WERI-Rb-1 (cell line): ENCODE results near the gene SRGAP3.

Experiments
- DNase-seq: peaks from one replicate; pipeline ENCODE4 v3.0.0-alpha.2; 2020
- H3K27ac ChIP-seq: fragments of 250-450 bp; sonication (Bioruptor Pico); 2 replicates; pipeline ENCODE4 v1.5.1; 2020; ENCODE audit warnings: mild to moderate bottlenecking, moderate library complexity
- H3K27me3 ChIP-seq: fragments of 250-450 bp; sonication (Bioruptor Pico); 2 replicates; pipeline ENCODE4 v1.5.1; 2021; ENCODE audit warnings: mild to moderate bottlenecking, low read depth, moderate library complexity; ENCODE audit not compliant: insufficient read depth, severe bottlenecking
- H3K36me3 ChIP-seq: fragments of 250-450 bp; sonication (Bioruptor Pico); 2 replicates; pipeline ENCODE4 v1.5.1; 2020; ENCODE audit warnings: mild to moderate bottlenecking, moderate library complexity
- H3K4me3 ChIP-seq: 2 replicates; pipeline ENCODE4 v1.5.1; 2011; ENCODE audit warnings: low read depth, mild to moderate bottlenecking, control low read depth, low read length
- H3K9me3 ChIP-seq: fragments of 250-450 bp; sonication (Bioruptor Pico); 2 replicates; pipeline ENCODE4 v1.5.1; 2021; ENCODE audit warnings: mild to moderate bottlenecking, moderate library complexity; ENCODE audit not compliant: severe bottlenecking
- CTCF ChIP-seq: IDR thresholded peaks from 2 replicates; pipeline ENCODE4 v1.5.1; 2011; ENCODE audit warnings: low read depth, mild to moderate bottlenecking, control low read depth, inconsistent platforms, low read length

The SRGAP3 gene

GRCh38 chr3:9064251-9064650 lies 185.2 kb downstream of the SRGAP3 start:
- H3K27me3 ChIP-seq: no peaks in the 10 kb centered on the region
- no peak for DNase-seq
- H3K27ac ChIP-seq: no peak overlapping the region
- H3K4me3 ChIP-seq: no peak overlapping the region
- H3K9me3 ChIP-seq: peaks cover 5% of the 10 kb centered on the region
- peaks cover 5% of the 10 kb centered on the region for H3K36me3 ChIP-seq
- TF ChIP-seq CTCF: no peak

GRCh38 chr3:9062570-9062969 lies 186.9 kb downstream of the SRGAP3 start:
- Histone ChIP-seq H3K4me3 (no peak overlapping the region), H3K27ac (no peak overlapping the region), H3K36me3 (peaks cover 5% of the 10 kb centered on the region), H3K9me3 (peaks cover 5% of the 10 kb centered on the region), H3K27me3 (no peaks in the 10 kb centered on the region)
- DNase-seq: no peak
- TF ChIP-seq CTCF: no peak

GRCh38 chr3:9061634-9062033 lies 187.8 kb downstream of the SRGAP3 start:
- H3K4me3 ChIP-seq: no peak overlapping the region
- H3K27ac ChIP-seq: no peak overlapping the region
- no peak for TF ChIP-seq CTCF
- DNase-seq: no peak
- H3K9me3 ChIP-seq: peaks cover 5% of the 10 kb centered on the region
- peaks cover 5% of the 10 kb centered on the region for H3K36me3 ChIP-seq
- H3K27me3 ChIP-seq: no peaks in the 10 kb centered on the region

GRCh38 chr3:9059489-9060400 lies 189.7 kb downstream of the SRGAP3 start:
- H3K27ac ChIP-seq: no peak overlapping the region
- DNase-seq: no peak
- H3K27me3 ChIP-seq: no peaks in the 10 kb centered on the region
- peaks cover 5% of the 10 kb centered on the region for H3K9me3 ChIP-seq
- H3K4me3 ChIP-seq: no peak overlapping the region
- no peak for TF ChIP-seq CTCF
- H3K36me3 ChIP-seq: peaks cover 9% of the 10 kb centered on the region

- Histone ChIP-seq H3K4me3 (no peak overlapping the region), H3K27me3 (no peaks in the 10 kb centered on the region), H3K36me3 (peaks cover 12% of the 10 kb centered on the region), H3K27ac (no peak overlapping the region), H3K9me3 (no peaks in the 10 kb centered on the region)
- DNase-seq: no peak
- TF ChIP-seq CTCF: no peak
These were observed 192.9 kb downstream of the SRGAP3 start for GRCh38 chr3:9056581-9056980.
